BLaER1 treated with 17β-estradiol and CSF1 and Interleukin-3, amounts not matched to agents 10 nM and 100 nM (cell line): Measurements from ENCODE around the gene PCBP1.
"Not testable (repeated sequence)": the region's sequence is repeated elsewhere in the genome, so short reads cannot be mapped to it uniquely, and the experiment has no call there.

Experiments used
- H3K27ac ChIP-seq, 11 experiments: shearing (Covaris generic); formaldehyde crosslinking; 2 replicates each; pipeline ENCODE4 v1.8.1; 2022
- H3K27me3 ChIP-seq, 11 experiments: shearing (Covaris generic); formaldehyde crosslinking; 2 replicates each; pipeline ENCODE4 v1.8.1; 2022
- H3K36me3 ChIP-seq, 11 experiments: shearing (Covaris generic); formaldehyde crosslinking; 2 replicates each; pipeline ENCODE4 v1.8.1; 2022
- H3K4me1 ChIP-seq, 10 experiments: shearing (Covaris generic); formaldehyde crosslinking; 2 replicates each; pipeline ENCODE4 v1.8.1; 2022
- H3K4me2 ChIP-seq, 11 experiments: shearing (Covaris generic); formaldehyde crosslinking; 2 replicates each; pipeline ENCODE4 v1.8.1; 2022
- H3K4me3 ChIP-seq, 10 experiments: shearing (Covaris generic); formaldehyde crosslinking; 2 replicates each; pipeline ENCODE4 v1.8.1; 2022
- H3K9ac ChIP-seq, 11 experiments: shearing (Covaris generic); formaldehyde crosslinking; 2 replicates each; pipeline ENCODE4 v1.8.1; 2022
- H3K9me3 ChIP-seq, 11 experiments: shearing (Covaris generic); formaldehyde crosslinking; replicated peaks in 1 of 11; 2 replicates each; pipeline ENCODE4 v1.8.1; 2022
- H4K20me1 ChIP-seq, 11 experiments: shearing (Covaris generic); formaldehyde crosslinking; 2 replicates each; pipeline ENCODE4 v1.8.1; 2022
- Cebpa-rat ChIP-seq, 11 experiments: shearing (Covaris generic); IDR thresholded peaks; 2 replicates each; pipeline ENCODE4 v1.8.1; 2022

The PCBP1 gene

DNA sequence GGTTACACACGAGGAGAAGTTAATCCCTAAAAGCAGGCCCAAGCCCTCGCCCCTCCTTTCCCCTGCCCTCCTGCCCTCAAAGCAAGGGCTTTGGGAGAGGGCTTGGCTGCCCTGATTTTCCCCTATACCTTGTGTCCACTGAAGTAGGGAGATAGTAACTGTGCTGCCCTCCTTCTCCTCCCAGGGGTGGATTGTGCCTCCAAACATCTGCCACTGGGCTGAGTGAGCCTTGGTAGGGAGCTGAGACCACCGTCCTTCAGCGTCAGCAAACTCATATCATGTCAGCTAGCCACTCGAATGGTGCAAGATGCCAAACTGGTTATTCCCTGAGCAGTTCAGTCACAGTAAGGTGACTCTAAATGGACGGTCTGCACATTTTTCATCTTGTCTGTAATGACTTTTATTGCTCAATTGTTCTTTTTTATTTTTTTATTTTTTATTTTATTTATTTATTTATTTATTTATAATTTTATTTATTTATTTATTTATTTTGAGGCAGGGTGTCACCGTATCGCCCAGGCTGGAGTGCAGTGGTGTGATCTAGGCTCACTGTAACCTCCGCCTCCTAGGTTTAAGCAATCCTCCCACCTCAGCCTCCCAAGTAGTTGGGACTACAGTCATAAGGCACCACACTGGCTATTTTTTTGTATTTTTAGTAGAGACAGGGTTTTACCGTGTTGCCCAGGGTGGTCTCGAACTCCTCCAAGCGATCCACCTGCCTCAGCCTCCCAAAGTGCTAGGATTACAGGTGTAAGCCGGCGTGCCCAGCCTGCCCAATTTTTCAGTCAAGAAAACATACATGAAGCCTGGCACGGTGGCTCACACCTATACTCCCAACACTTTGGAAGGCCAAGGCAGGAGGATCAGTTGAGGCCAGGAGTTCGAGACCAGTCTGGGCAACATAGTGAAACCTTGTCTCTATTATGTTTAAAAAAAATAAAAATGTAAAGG is 8.7 kb downstream of the PCBP1 start:
- no peaks in the 10 kb centered on the region for H3K9me3 ChIP-seq

GRCh38 chr2:70098032-70098431 is 10.8 kb downstream of the PCBP1 start:
- Histone ChIP-seq H3K4me2 (no peak overlapping the region), H3K4me1 (peaks cover 34 to 54% (median 40%) of the 10 kb centered on the region in 10 experiments), H3K27ac (no peak overlapping the region), H3K9ac (no peak overlapping the region), H3K4me3 (no peak overlapping the region), H3K9me3 (no peaks in the 10 kb centered on the region), H3K27me3 (no peaks in the 10 kb centered on the region), H4K20me1 (no peaks in the 10 kb centered on the region), H3K36me3 (no peaks in the 10 kb centered on the region)
- no peak for TF ChIP-seq Cebpa-rat (IDR thresholded peaks at IDR 0.05)

More for the DNA sequence above, 8.7 kb downstream of the PCBP1 start:
- H4K20me1 ChIP-seq: no peaks in the 10 kb centered on the region
- peak overlapping the region in 9 of 10 experiments; percentile 14 to 45 (median 39); a peak in 14 of 20 replicates for H3K4me3 ChIP-seq
- no peak for TF ChIP-seq Cebpa-rat (IDR thresholded peaks at IDR 0.05)
- H3K27ac ChIP-seq: peak overlapping the region; percentile 73 to 94 (median 91)
- H3K9ac ChIP-seq: peak overlapping the region; percentile 73 to 89 (median 80)
- no peaks in the 10 kb centered on the region for H3K27me3 ChIP-seq
- peaks cover 0 to 5% (median 0%) of the 10 kb centered on the region in 11 experiments; a peak in 1 of 22 replicates for H3K36me3 ChIP-seq
- peaks cover 38 to 73% (median 52%) of the 10 kb centered on the region in 10 experiments for H3K4me1 ChIP-seq
- peak overlapping the region; percentile 73 to 99 (median 89) for H3K4me2 ChIP-seq

GRCh38 chr2:70099270-70099669 is 12.0 kb downstream of the PCBP1 start:
- no peaks in the 10 kb centered on the region for H3K9me3 ChIP-seq
- no peak for TF ChIP-seq Cebpa-rat (IDR thresholded peaks at IDR 0.05)
- H3K27ac ChIP-seq: no peak overlapping the region
- no peak overlapping the region for H3K9ac ChIP-seq
- H3K27me3 ChIP-seq: no peaks in the 10 kb centered on the region
- H3K36me3 ChIP-seq: no peaks in the 10 kb centered on the region
- no peaks in the 10 kb centered on the region for H4K20me1 ChIP-seq
- H3K4me3 ChIP-seq: no peak overlapping the region
- H3K4me1 ChIP-seq: peaks cover 36 to 54% (median 41%) of the 10 kb centered on the region in 10 experiments
- H3K4me2 ChIP-seq: no peak overlapping the region

- H3K9me3 ChIP-seq: no peaks in the 10 kb centered on the region
- no peaks in the 10 kb centered on the region for H3K27me3 ChIP-seq
- no peak overlapping the region for H3K4me2 ChIP-seq
- H4K20me1 ChIP-seq: no peaks in the 10 kb centered on the region
- H3K36me3 ChIP-seq: no peaks in the 10 kb centered on the region
- H3K27ac ChIP-seq: no peak overlapping the region; a peak in 1 of 22 replicates
- H3K4me1 ChIP-seq: peaks cover 24 to 51% (median 38%) of the 10 kb centered on the region in 10 experiments
- no peak for TF ChIP-seq Cebpa-rat (IDR thresholded peaks at IDR 0.05)
- H3K4me3 ChIP-seq: no peak overlapping the region
- no peak overlapping the region for H3K9ac ChIP-seq
Observed at GRCh38 chr2:70101174-70101573, 13.9 kb downstream of the PCBP1 start.

- H3K4me3 ChIP-seq, H4K20me1 ChIP-seq, H3K9me3 ChIP-seq, H3K4me2 ChIP-seq, H3K36me3 ChIP-seq, H3K9ac ChIP-seq, H3K27me3 ChIP-seq, H3K27ac ChIP-seq: not testable (repeated sequence)
- peaks cover 20 to 49% (median 37%) of the 10 kb centered on the region in 10 experiments for H3K4me1 ChIP-seq
Observed at GRCh38 chr2:70101686-70102085, 14.4 kb downstream of the PCBP1 start.

- not testable (repeated sequence) for H3K9me3 ChIP-seq, H3K27ac ChIP-seq, H3K36me3 ChIP-seq, H3K4me3 ChIP-seq, H4K20me1 ChIP-seq, H3K9ac ChIP-seq, H3K4me2 ChIP-seq, H3K27me3 ChIP-seq
- peaks cover 26 to 49% (median 39%) of the 10 kb centered on the region in 10 experiments for H3K4me1 ChIP-seq
Observed at GRCh38 chr2:70102323-70102905, 15.1 kb downstream of the PCBP1 start.

GRCh38 chr2:70103531-70104061 is 16.3 kb downstream of the PCBP1 start:
- Histone ChIP-seq H3K27me3 (no peaks in the 10 kb centered on the region), H3K9me3 (no peaks in the 10 kb centered on the region), H3K27ac (peak overlapping the region; percentile 21 to 71 (median 56); a peak in 20 of 22 replicates), H3K9ac (peak overlapping the region in 10 of 11 experiments; percentile 4 to 54 (median 38); a peak in 14 of 22 replicates), H3K4me2 (peak overlapping the region; percentile 56 to 84 (median 69)), H4K20me1 (no peaks in the 10 kb centered on the region), H3K4me3 (peak overlapping the region in 1 of 10 experiments; percentile 10; a peak in 1 of 20 replicates), H3K36me3 (no peaks in the 10 kb centered on the region), H3K4me1 (peaks cover 37 to 58% (median 48%) of the 10 kb centered on the region in 10 experiments)
- TF ChIP-seq Cebpa-rat (IDR thresholded peaks at IDR 0.05): no peak

DNA sequence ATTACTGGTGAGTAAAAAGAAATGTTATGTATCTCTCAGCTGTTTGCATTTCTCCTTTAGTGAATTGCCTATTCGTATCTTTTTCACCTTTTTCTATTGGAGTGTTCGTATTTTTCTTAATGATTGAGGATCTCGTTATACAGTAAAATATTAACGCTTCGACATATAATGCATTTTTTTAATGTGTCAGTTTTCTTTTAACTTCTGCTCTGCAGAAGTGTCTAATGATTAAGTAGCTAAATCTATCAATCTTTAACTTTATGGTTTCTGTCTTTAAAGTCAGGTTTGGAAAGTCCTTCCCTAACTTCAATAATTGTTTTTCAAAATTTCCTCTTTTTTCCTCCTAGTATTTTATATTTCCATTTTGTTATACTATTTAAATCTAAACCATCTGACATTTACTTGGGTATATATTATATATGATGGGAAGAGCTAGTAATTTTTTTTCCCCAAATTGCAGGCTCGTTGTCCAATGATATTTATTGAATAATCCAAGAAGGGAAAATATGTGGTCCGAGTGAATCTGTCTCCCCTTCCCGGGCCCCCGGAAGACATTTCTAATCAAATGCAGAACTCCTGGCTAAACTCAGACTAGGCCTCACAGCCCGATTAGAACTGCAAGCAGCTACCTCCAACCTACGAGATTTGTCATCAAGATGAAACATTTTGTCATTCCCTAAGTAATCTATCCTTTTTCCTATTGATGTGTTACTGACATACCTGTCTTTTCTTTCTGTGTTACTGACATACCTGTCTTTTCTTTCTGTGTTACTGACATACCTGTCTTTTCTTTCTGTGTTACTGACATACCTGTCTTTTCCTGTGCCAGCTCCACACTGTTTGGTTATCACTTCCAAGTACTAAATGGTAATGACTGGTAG is 17.2 kb downstream of the PCBP1 start:
- Histone ChIP-seq H4K20me1 (no peaks in the 10 kb centered on the region), H3K4me3 (peak overlapping the region in 1 of 10 experiments; percentile 13; a peak in 1 of 20 replicates), H3K9ac (peak overlapping the region in 9 of 11 experiments; percentile 4 to 54 (median 43); a peak in 10 of 22 replicates), H3K36me3 (no peaks in the 10 kb centered on the region), H3K9me3 (no peaks in the 10 kb centered on the region), H3K27ac (peak overlapping the region; percentile 35 to 71 (median 56); a peak in 20 of 22 replicates), H3K27me3 (no peaks in the 10 kb centered on the region), H3K4me2 (peak overlapping the region; percentile 56 to 84 (median 69)), H3K4me1 (peaks cover 40 to 65% (median 55%) of the 10 kb centered on the region in 10 experiments)
- no peak for TF ChIP-seq Cebpa-rat (IDR thresholded peaks at IDR 0.05)

DNA sequence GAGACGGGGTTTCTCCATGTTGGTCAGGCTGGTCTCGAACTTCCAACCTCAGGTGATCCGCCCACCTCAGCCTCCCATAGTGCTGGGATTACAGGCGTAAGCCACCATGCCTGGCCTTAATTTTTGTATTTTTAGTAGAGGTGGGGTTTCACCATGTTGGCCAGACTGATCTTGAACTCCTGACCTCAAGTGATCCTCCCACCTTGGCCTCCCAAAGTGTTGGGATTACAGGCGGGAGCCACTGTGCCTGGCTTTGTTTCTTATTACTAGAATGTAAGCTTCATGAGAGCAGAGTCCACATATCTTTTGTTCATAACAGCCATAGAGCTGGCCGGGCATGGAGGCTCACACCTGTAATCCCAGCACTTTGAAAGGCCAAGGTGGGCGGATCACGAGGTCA is 18.9 kb downstream of the PCBP1 start:
- Histone ChIP-seq H3K27ac (peak overlapping the region in 4 of 11 experiments; percentile 37 to 90 (median 80); a peak in 4 of 22 replicates), H3K4me2 (peak overlapping the region in 2 of 11 experiments; percentile 85 to 86; a peak in 3 of 22 replicates), H3K4me1 (peaks cover 43 to 81% (median 65%) of the 10 kb centered on the region in 10 experiments)
- H3K9me3 ChIP-seq, H3K36me3 ChIP-seq, H3K4me3 ChIP-seq, H3K9ac ChIP-seq, H4K20me1 ChIP-seq, H3K27me3 ChIP-seq: not testable (repeated sequence)

GRCh38 chr2:70110397-70110796 is 23.1 kb downstream of the PCBP1 start:
- H3K36me3 ChIP-seq, H3K27me3 ChIP-seq, H4K20me1 ChIP-seq, H3K9ac ChIP-seq, H3K9me3 ChIP-seq, H3K4me3 ChIP-seq: not testable (repeated sequence)
- Histone ChIP-seq H3K4me2 (peak overlapping the region in 6 of 11 experiments; percentile 51 to 85 (median 67); a peak in 7 of 22 replicates), H3K27ac (peak overlapping the region in 4 of 11 experiments; percentile 18 to 90 (median 48); a peak in 7 of 22 replicates), H3K4me1 (peaks cover 38 to 87% (median 61%) of the 10 kb centered on the region in 10 experiments)
